Measurements from ENCODE around the gene MAN1C1.

DNA sequence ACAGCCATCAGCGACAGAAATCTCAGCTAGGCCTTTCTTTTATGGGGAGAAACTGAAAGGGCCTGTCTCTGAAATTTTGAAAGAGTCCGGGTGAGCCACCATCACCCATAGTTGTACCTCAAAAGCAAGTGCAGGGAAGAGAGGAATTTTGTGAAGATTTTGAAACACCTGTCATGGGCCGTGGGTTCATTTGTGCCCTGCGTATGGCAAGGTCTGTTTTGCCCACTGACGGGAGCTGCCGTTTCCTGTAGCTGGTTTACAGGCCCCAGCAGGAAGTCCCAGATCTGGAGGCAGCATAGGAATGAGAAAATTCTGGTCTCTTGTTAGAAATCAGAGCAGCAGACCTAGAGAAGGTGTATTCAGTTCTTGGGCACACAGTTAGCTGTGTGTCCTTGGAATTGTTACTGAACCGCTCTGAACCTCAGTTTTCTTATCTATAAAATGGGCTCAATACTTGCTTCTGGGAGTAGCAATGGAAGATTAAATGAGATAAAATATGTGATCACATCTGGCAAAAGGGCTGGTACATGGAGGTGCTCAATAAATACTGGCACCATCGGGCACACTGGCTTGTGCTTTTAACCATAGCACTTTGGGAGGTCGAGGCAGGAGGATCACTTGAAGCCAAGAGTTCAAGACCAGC lies 52.5 kb downstream of the MAN1C1 start:
- TF ChIP-seq POLR2AphosphoS5 (IDR thresholded peaks at IDR 0.05; ENCODE audit: low read depth, low read length) (no peak), POLR2A (IDR thresholded peaks at IDR 0.05; ENCODE audit: low read depth, low read length) (no peak), TAF1 (IDR thresholded peaks at IDR 0.05; ENCODE audit: low read depth, low read length) (no peak), PAX5 (IDR thresholded peaks at IDR 0.05; ENCODE audit: insufficient read depth, low read length, severe bottlenecking) (no peak), POU2F2 (IDR thresholded peaks at IDR 0.05; ENCODE audit: low read depth, low read length) (no peak)

All from GM12891 (cell line).